ENCODE data around the gene COP1.
A peak's percentile ranks its signal among the peaks of the same experiment; 100 is the strongest.
"Not testable (repeated sequence)": the region's sequence is repeated elsewhere in the genome, so short reads cannot be mapped to it uniquely, and the experiment has no call there.

Gene COP1

GRCh38 chr1:176206961-176207902 is at the start of gene COP1:
TSS of gene COP1 (minus strand) at chr1:176207286. CDS start at chr1:176206978, 308 bp downstream.
- Mint-ChIP-seq H3K27ac (peak within 1 kb of the TSS; percentile 86), H3K4me1 (peaks cover 55% of the 10 kb centered on the region), H3K4me3 (peak within 1 kb of the TSS; percentile 94), H3K27me3 (no peaks in the 10 kb centered on the region), H3K36me3 (no peaks in the 10 kb centered on the region), H3K9me3 (no peaks in the 10 kb centered on the region)
- ATAC-seq: peak; percentile 96

DNA sequence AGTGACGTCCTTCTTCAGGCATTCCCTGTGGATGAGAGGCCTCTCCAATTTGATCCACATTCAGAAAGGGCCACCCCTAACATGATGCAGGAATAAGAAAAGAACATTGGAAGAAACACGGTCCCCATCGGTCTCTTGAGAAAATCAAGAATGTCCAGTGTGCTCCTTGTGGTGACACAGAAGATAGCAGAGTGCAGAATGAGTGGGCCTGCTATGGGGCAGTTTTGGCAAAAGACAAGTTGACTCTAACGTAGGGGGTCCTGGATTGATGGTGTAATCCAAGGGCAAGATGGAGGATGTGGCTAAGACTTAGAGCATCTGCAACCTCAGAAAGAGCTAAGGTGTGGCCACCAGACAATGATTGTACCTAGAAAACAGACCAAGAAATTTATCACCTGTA is 45.1 kb upstream of the COP1 start:
- Mint-ChIP-seq H3K9me3 (no peaks in the 10 kb centered on the region), H3K27ac (no peak overlapping the region), H3K27me3 (no peaks in the 10 kb centered on the region), H3K4me1 (no peaks in the 10 kb centered on the region), H3K4me3 (no peak overlapping the region), H3K36me3 (no peaks in the 10 kb centered on the region)
- ATAC-seq: no peak

- no peaks in the 10 kb centered on the region for H3K9me3 Mint-ChIP-seq
- H3K27me3 Mint-ChIP-seq: no peaks in the 10 kb centered on the region
- H3K4me3 Mint-ChIP-seq: no peak overlapping the region
- ATAC-seq: no peak
- no peaks in the 10 kb centered on the region for H3K4me1 Mint-ChIP-seq
- H3K36me3 Mint-ChIP-seq: no peaks in the 10 kb centered on the region
- no peak overlapping the region for H3K27ac Mint-ChIP-seq
Measured at GRCh38 chr1:176244851-176245250, 37.8 kb upstream of the COP1 start.

- H3K4me1 Mint-ChIP-seq: no peaks in the 10 kb centered on the region
- H3K4me3 Mint-ChIP-seq: no peak overlapping the region
- ATAC-seq: no peak
- no peak overlapping the region for H3K27ac Mint-ChIP-seq
- no peaks in the 10 kb centered on the region for H3K9me3 Mint-ChIP-seq
- H3K36me3 Mint-ChIP-seq: no peaks in the 10 kb centered on the region
- H3K27me3 Mint-ChIP-seq: no peaks in the 10 kb centered on the region
Measured at GRCh38 chr1:176243746-176244145, 36.7 kb upstream of the COP1 start.

GRCh38 chr1:176241385-176242015 is 34.4 kb upstream of the COP1 start:
- no peak overlapping the region for H3K27ac Mint-ChIP-seq
- H3K9me3 Mint-ChIP-seq: no peaks in the 10 kb centered on the region
- no peak overlapping the region for H3K4me3 Mint-ChIP-seq
- H3K36me3 Mint-ChIP-seq: no peaks in the 10 kb centered on the region
- no peaks in the 10 kb centered on the region for H3K27me3 Mint-ChIP-seq
- no peaks in the 10 kb centered on the region for H3K4me1 Mint-ChIP-seq
- no peak for ATAC-seq

- not testable (repeated sequence) for H3K27me3 Mint-ChIP-seq, H3K36me3 Mint-ChIP-seq, H3K27ac Mint-ChIP-seq
Measured at GRCh38 chr1:176233657-176234056, 26.6 kb upstream of the COP1 start.

GRCh38 chr1:176227579-176227978 is 20.5 kb upstream of the COP1 start:
- Mint-ChIP-seq H3K27ac (no peak overlapping the region), H3K36me3 (no peaks in the 10 kb centered on the region), H3K9me3 (peaks cover 2% of the 10 kb centered on the region), H3K4me1 (no peaks in the 10 kb centered on the region), H3K4me3 (no peak overlapping the region), H3K27me3 (no peaks in the 10 kb centered on the region)
- no peak for ATAC-seq

More at GRCh38 chr1:176233657-176234056, 26.6 kb upstream of the COP1 start:
- ATAC-seq, H3K4me3 Mint-ChIP-seq, H3K9me3 Mint-ChIP-seq, H3K4me1 Mint-ChIP-seq: not testable (repeated sequence)

GRCh38 chr1:176225911-176226310 is 18.8 kb upstream of the COP1 start:
- H3K4me3 Mint-ChIP-seq: no peak overlapping the region
- no peaks in the 10 kb centered on the region for H3K36me3 Mint-ChIP-seq
- H3K9me3 Mint-ChIP-seq: no peaks in the 10 kb centered on the region
- H3K27ac Mint-ChIP-seq: no peak overlapping the region
- no peaks in the 10 kb centered on the region for H3K4me1 Mint-ChIP-seq
- ATAC-seq: no peak
- H3K27me3 Mint-ChIP-seq: no peaks in the 10 kb centered on the region

DNA sequence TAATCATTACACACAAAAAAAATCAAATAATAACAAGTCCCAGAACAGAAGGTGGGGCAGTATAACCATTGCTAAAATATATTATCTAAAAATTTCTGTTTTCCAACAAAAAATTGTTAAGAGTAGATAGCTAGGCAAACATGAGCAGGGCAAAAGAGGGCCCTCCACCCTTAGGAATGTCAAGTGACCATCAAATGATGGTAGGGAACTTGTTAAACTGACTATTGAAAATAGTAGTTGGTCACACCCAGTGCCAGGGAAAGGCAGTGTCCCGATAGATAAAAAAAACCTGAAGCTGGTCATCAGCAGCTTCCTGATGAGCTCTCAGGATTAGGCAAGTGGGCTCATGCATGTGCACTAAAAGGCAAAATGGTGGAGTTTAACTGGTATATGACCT is 18.4 kb upstream of the COP1 start:
- Mint-ChIP-seq H3K9me3 (no peaks in the 10 kb centered on the region), H3K36me3 (no peaks in the 10 kb centered on the region), H3K27ac (no peak overlapping the region), H3K4me3 (no peak overlapping the region), H3K27me3 (no peaks in the 10 kb centered on the region), H3K4me1 (no peaks in the 10 kb centered on the region)
- no peak for ATAC-seq

DNA sequence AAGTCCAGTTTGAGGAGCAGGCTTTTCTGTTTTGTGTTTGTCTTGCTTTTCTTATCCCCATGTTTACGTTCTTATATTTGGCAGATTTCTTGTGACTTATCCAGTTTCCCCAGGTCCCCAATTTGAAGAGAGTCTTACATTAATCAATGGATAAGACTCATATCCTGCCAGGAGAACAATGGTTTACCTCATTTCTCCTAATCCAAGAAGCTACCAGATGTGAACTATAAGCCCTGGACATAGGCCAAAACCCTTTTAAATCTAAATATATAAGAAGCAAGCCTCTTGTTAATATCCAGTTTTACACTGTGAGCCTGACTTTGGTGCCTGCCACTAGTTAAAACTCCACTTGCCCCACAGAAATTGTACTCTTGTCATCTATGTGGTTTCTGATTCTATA is 15.1 kb upstream of the COP1 start:
- no peak overlapping the region for H3K4me3 Mint-ChIP-seq
- no peak overlapping the region for H3K27ac Mint-ChIP-seq
- H3K36me3 Mint-ChIP-seq: no peaks in the 10 kb centered on the region
- peaks cover under 1% of the 10 kb centered on the region for H3K27me3 Mint-ChIP-seq
- H3K4me1 Mint-ChIP-seq: no peaks in the 10 kb centered on the region
- no peak for ATAC-seq
- peaks cover 3% of the 10 kb centered on the region for H3K9me3 Mint-ChIP-seq

- Mint-ChIP-seq H3K4me1 (no peaks in the 10 kb centered on the region), H3K27ac (no peak overlapping the region), H3K9me3 (peaks cover 3% of the 10 kb centered on the region), H3K27me3 (peaks cover 8% of the 10 kb centered on the region), H3K4me3 (no peak overlapping the region), H3K36me3 (no peaks in the 10 kb centered on the region)
- ATAC-seq: no peak
Measured at GRCh38 chr1:176220100-176220689, 13.1 kb upstream of the COP1 start.

DNA sequence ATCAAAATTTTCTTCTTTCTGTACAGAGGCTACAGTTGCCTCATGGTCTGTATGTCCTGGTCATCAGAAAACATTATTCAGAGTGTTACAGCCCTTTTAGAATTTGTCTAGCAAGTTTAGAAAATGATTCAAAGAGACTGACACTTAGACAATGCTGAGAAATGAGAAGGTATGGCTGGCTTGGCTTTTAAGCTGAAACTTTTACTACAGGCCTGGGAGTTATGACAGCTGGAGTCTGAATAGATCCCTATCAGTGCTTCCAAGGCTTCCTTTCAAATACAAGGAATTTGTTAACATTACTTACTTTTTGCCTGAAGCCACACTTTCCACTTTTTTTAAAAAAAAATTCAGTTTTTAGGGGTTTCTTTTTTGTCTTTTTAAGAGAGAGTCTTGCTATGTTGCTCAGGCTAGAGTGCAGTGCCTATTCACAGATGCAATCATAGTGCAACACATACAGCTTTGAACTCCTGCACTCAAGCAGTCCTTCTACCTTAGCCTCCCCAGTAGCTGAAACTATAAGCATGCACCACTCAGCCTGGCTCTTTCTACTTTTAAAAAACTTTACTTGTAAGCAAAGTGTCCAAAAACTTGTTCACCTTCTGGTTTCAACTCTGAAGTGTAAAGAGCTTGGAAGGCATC is 10.5 kb upstream of the COP1 start:
- peaks cover 3% of the 10 kb centered on the region for H3K9me3 Mint-ChIP-seq
- no peak overlapping the region for H3K4me3 Mint-ChIP-seq
- no peaks in the 10 kb centered on the region for H3K4me1 Mint-ChIP-seq
- peaks cover 8% of the 10 kb centered on the region for H3K27me3 Mint-ChIP-seq
- no peak for ATAC-seq
- H3K36me3 Mint-ChIP-seq: no peaks in the 10 kb centered on the region
- H3K27ac Mint-ChIP-seq: no peak overlapping the region

- no peak overlapping the region for H3K4me3 Mint-ChIP-seq
- H3K27me3 Mint-ChIP-seq: peaks cover 8% of the 10 kb centered on the region
- peaks cover 3% of the 10 kb centered on the region for H3K9me3 Mint-ChIP-seq
- no peak overlapping the region for H3K27ac Mint-ChIP-seq
- peaks cover 6% of the 10 kb centered on the region for H3K4me1 Mint-ChIP-seq
- ATAC-seq: no peak
- H3K36me3 Mint-ChIP-seq: no peaks in the 10 kb centered on the region
Measured at GRCh38 chr1:176216031-176216430, 8.9 kb upstream of the COP1 start.

GRCh38 chr1:176211396-176212165 is 4.5 kb upstream of the COP1 start:
- Mint-ChIP-seq H3K27ac (no peak overlapping the region), H3K27me3 (peaks cover 2% of the 10 kb centered on the region), H3K4me1 (peaks cover 13% of the 10 kb centered on the region), H3K36me3 (no peaks in the 10 kb centered on the region), H3K4me3 (no peak overlapping the region), H3K9me3 (no peaks in the 10 kb centered on the region)
- ATAC-seq: no peak

DNA sequence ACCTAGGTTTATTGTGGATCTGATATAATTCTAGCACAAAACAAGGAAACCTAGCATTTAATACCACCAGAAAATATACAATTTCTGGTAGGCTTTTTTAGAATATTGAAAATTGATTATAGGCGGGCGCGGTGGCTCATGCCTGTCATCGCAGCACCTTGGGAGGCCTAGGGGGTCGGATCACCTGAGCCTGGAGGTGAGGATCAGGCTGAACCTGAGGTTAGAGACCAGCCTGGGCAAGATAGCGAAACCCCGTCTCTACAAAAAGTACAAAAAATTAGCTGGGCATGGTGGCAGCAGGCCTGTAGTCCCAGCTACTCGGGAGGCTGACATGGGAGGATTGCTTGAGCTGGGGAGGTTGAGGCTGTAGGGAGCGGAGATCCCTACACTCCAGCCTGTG is 948 bp upstream of the COP1 start:
- Mint-ChIP-seq H3K27me3 (no peaks in the 10 kb centered on the region), H3K4me1 (peaks cover 48% of the 10 kb centered on the region), H3K4me3 (peak overlapping the region; percentile 94), H3K27ac (peak overlapping the region; percentile 86), H3K36me3 (no peaks in the 10 kb centered on the region), H3K9me3 (no peaks in the 10 kb centered on the region)
- no peak for ATAC-seq
